PFSK-1 (cell line): Measurements from ENCODE around the gene DCBLD1.

Experiments
- POLR2AphosphoS5 ChIP-seq: IDR thresholded peaks from 2 replicates; pipeline ENCODE4 v1.6.1; 2012; ENCODE audit warnings: low read depth, mild to moderate bottlenecking, control low read depth, low read length, moderate library complexity
- SIN3A ChIP-seq: IDR thresholded peaks from 2 replicates; pipeline ENCODE4 v1.6.1; 2012; ENCODE audit warnings: mild to moderate bottlenecking, low read length, moderate library complexity, borderline replicate concordance; ENCODE audit not compliant: insufficient read depth
- TAF1 ChIP-seq: IDR thresholded peaks from 2 replicates; pipeline ENCODE4 v1.6.1; 2012; ENCODE audit warnings: low read length, control low read depth, borderline replicate concordance; ENCODE audit not compliant: insufficient read depth
- TF ChIP-seq, protein P1 (sequence below), 2 experiments: IDR thresholded peaks; 2 replicates each; pipeline versions ENCODE4 v1.6.1 to v1.8.0; 2011 to 2012; ENCODE audit warnings: low read depth in 2 of 2, low read length in 2 of 2, control low read depth in 1 of 2, inconsistent platforms in 1 of 2, mild to moderate bottlenecking in 1 of 2, moderate library complexity in 1 of 2; ENCODE audit not compliant: insufficient read depth in 1 of 2

DNA sequence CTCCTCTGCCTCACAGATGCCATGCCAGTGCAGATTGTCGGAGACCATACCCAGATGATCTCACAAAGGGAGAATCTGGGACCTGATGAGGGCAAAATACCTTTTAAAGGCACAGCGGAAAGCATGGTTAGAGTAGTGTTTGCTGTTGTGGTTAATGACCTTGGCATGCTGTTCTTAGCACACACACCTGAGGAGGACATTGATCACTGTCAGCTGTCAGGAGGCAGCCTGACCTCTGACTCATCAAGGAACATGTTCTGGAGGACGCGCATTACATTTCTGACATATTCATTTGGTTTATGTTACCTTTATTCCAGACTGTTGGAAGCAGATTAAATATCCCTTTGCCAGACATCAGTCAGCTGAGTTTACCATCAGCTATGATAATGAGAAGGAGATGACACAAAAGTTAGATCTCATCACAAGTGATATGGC, 62.7 kb downstream of the DCBLD1 start:
- TF ChIP-seq, protein P1, sequence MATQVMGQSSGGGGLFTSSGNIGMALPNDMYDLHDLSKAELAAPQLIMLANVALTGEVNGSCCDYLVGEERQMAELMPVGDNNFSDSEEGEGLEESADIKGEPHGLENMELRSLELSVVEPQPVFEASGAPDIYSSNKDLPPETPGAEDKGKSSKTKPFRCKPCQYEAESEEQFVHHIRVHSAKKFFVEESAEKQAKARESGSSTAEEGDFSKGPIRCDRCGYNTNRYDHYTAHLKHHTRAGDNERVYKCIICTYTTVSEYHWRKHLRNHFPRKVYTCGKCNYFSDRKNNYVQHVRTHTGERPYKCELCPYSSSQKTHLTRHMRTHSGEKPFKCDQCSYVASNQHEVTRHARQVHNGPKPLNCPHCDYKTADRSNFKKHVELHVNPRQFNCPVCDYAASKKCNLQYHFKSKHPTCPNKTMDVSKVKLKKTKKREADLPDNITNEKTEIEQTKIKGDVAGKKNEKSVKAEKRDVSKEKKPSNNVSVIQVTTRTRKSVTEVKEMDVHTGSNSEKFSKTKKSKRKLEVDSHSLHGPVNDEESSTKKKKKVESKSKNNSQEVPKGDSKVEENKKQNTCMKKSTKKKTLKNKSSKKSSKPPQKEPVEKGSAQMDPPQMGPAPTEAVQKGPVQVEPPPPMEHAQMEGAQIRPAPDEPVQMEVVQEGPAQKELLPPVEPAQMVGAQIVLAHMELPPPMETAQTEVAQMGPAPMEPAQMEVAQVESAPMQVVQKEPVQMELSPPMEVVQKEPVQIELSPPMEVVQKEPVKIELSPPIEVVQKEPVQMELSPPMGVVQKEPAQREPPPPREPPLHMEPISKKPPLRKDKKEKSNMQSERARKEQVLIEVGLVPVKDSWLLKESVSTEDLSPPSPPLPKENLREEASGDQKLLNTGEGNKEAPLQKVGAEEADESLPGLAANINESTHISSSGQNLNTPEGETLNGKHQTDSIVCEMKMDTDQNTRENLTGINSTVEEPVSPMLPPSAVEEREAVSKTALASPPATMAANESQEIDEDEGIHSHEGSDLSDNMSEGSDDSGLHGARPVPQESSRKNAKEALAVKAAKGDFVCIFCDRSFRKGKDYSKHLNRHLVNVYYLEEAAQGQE (IDR thresholded peaks at IDR 0.05; ENCODE audit: insufficient read depth in 1 of 2, low read depth in 2 of 2, low read length in 2 of 2) = no peak
- no peak for TF ChIP-seq TAF1
- no peak for TF ChIP-seq SIN3A
- no peak for TF ChIP-seq POLR2AphosphoS5
